Fibroblast of lung (primary cell): Measurements from ENCODE around the gene TNNC2. TPM values are rescaled to one million over a fixed set of nuclear protein-coding genes. Genes with fewer than 3 reads are reported as not detected.

Experiments
- DNase-seq, 2 donors: peaks; one replicate each; pipeline versions ENCODE4 v3.0.0 to v3.0.0-alpha.2; 2010; ENCODE audit warnings: low read depth in 2 of 2
- H2AFZ ChIP-seq: 2 replicates; pipeline ENCODE4 v1.5.1; 2012; ENCODE audit warnings: low read length, control low read depth, inconsistent platforms
- H3K27ac ChIP-seq: 2 replicates; pipeline ENCODE4 v1.5.1; 2011; ENCODE audit warnings: low read length, control low read depth; ENCODE audit not compliant: insufficient read depth
- H3K27me3 ChIP-seq: 2 replicates; pipeline ENCODE4 v1.5.1; 2011; ENCODE audit warnings: mild to moderate bottlenecking, low read length; ENCODE audit not compliant: control insufficient read depth, insufficient read depth
- H3K36me3 ChIP-seq: 2 replicates; pipeline ENCODE4 v1.5.1; 2011; ENCODE audit warnings: low read length; ENCODE audit not compliant: control insufficient read depth, insufficient read depth
- H3K4me1 ChIP-seq: 2 replicates; pipeline ENCODE4 v1.5.1; 2011; ENCODE audit warnings: low read length; ENCODE audit not compliant: control insufficient read depth, insufficient read depth; ENCODE audit errors: extremely low read depth
- H3K4me2 ChIP-seq: 2 replicates; pipeline ENCODE4 v1.5.1; 2011; ENCODE audit warnings: low read length, control low read depth; ENCODE audit not compliant: insufficient read depth; ENCODE audit errors: extremely low read depth
- H3K4me3 ChIP-seq, 4 experiments: fragments of 200-600 bp in 1 of 4; sonication (generic) in 1 of 4; replicated peaks in 1 of 4; 2 replicates each; pipeline ENCODE4 v1.5.1; 2011 to 2016; ENCODE audit warnings: low read length in 4 of 4, low read depth in 3 of 4, mild to moderate bottlenecking in 3 of 4, control low read depth in 2 of 4, inconsistent platforms in 1 of 4, mixed read lengths in 1 of 4; ENCODE audit not compliant: insufficient read depth in 1 of 4; ENCODE audit errors: control extremely low read depth in 1 of 4
- H3K79me2 ChIP-seq: 2 replicates; pipeline ENCODE4 v1.5.1; 2012; ENCODE audit warnings: mild to moderate bottlenecking, low read length, inconsistent platforms; ENCODE audit not compliant: control insufficient read depth, insufficient read depth
- H3K9ac ChIP-seq: 2 replicates; pipeline ENCODE4 v1.5.1; 2011; ENCODE audit warnings: mild to moderate bottlenecking, low read length, control low read depth; ENCODE audit not compliant: insufficient read depth
- H3K9me3 ChIP-seq: 2 replicates; pipeline ENCODE4 v1.5.1; 2012; ENCODE audit warnings: low read depth, low read length; ENCODE audit not compliant: control insufficient read depth, insufficient read depth
- H4K20me1 ChIP-seq: 2 replicates; pipeline ENCODE4 v1.5.1; 2011; ENCODE audit warnings: low read length; ENCODE audit not compliant: control insufficient read depth, insufficient read depth; ENCODE audit errors: extremely low read depth
- CTCF ChIP-seq, 2 donors: IDR thresholded peaks in 1 of 2; conservative IDR thresholded peaks in 1 of 2; 1 replicate in 1 of 2; 2 replicates in 1 of 2; pipeline ENCODE4 v1.5.1; 2011 to 2012; ENCODE audit warnings: low read length in 2 of 2, control low read depth in 1 of 2, inconsistent platforms in 1 of 2, low read depth in 1 of 2, mild to moderate bottlenecking in 1 of 2
- EZH2 ChIP-seq: IDR thresholded peaks from 2 replicates; pipeline ENCODE4 v1.5.1; 2012; ENCODE audit warnings: low read length, control low read depth, mild to moderate bottlenecking; ENCODE audit errors: missing control alignments
- polyA plus RNA-seq, 2 donors: library from polyadenylated mRNA; depleted of rRNA in 1 of 2; stranded (reverse) in 1 of 2; unstranded in 1 of 2; fragments of >200 nt; gene quantifications; 2 replicates each; pipeline ENCODE4 v1.2.1, GENCODE V29; 2011 to 2012; ENCODE audit warnings: missing spikeins in 1 of 2
- total RNA-seq: library from RNA; depleted of rRNA; stranded (reverse); fragments of >200 nt; gene quantifications from 2 replicates; pipeline ENCODE4 v1.2.1, GENCODE V29; 2014

The TNNC2 gene
- total and polyA plus RNA-seq, 2 donors (not counting 1 experiment from before 2014, with no cell fraction given), result 1.3 to 1.4 TPM

GRCh38 chr20:45873409-45874103, 46.4 kb upstream of the TNNC2 start:
- Histone ChIP-seq H3K79me2 (no peaks in the 10 kb centered on the region), H3K36me3 (peaks cover 5% of the 10 kb centered on the region), H3K27me3 (no peaks in the 10 kb centered on the region), H3K4me3 (no peak overlapping the region), H2AFZ (no peak overlapping the region), H3K9me3 (no peaks in the 10 kb centered on the region), H3K4me2 (peak overlapping the region; percentile 8), H3K4me1 (no peaks in the 10 kb centered on the region), H3K9ac (no peak overlapping the region), H4K20me1 (no peaks in the 10 kb centered on the region), H3K27ac (no peak overlapping the region)
- TF ChIP-seq EZH2 (no peak), CTCF (conservative IDR thresholded peaks at IDR 0.05 in 1 of 2, IDR thresholded peaks at IDR 0.05 in 1 of 2; ENCODE audit: low read depth in 1 of 2, low read length in 2 of 2) (no peak)
- DNase-seq, result no peak

GRCh38 chr20:45872626-45873025, 45.5 kb upstream of the TNNC2 start:
- Histone ChIP-seq H3K9ac (no peak overlapping the region), H4K20me1 (no peaks in the 10 kb centered on the region), H3K9me3 (no peaks in the 10 kb centered on the region), H3K27ac (no peak overlapping the region), H3K4me3 (no peak overlapping the region), H3K4me2 (no peak overlapping the region), H3K79me2 (no peaks in the 10 kb centered on the region), H3K36me3 (peaks cover 5% of the 10 kb centered on the region), H2AFZ (no peak overlapping the region), H3K4me1 (peaks cover 4% of the 10 kb centered on the region), H3K27me3 (no peaks in the 10 kb centered on the region)
- no peak for TF ChIP-seq CTCF (conservative IDR thresholded peaks at IDR 0.05 in 1 of 2, IDR thresholded peaks at IDR 0.05 in 1 of 2; ENCODE audit: low read depth in 1 of 2, low read length in 2 of 2)
- no peak for TF ChIP-seq EZH2
- DNase-seq, result no peak

GRCh38 chr20:45867819-45868176, 40.7 kb upstream of the TNNC2 start:
- Histone ChIP-seq H3K36me3 (no peaks in the 10 kb centered on the region), H3K4me2 (peak overlapping the region; percentile 70), H4K20me1 (no peaks in the 10 kb centered on the region), H3K27ac (peak overlapping the region; percentile 87), H3K79me2 (no peaks in the 10 kb centered on the region), H2AFZ (no peak overlapping the region), H3K9ac (peak overlapping the region; percentile 8), H3K4me1 (peaks cover 10% of the 10 kb centered on the region), H3K4me3 (no peak overlapping the region), H3K27me3 (no peaks in the 10 kb centered on the region), H3K9me3 (no peaks in the 10 kb centered on the region)
- DNase-seq, result peak; percentile 42 to 88
- TF ChIP-seq CTCF (conservative IDR thresholded peaks at IDR 0.05 in 1 of 2, IDR thresholded peaks at IDR 0.05 in 1 of 2; ENCODE audit: low read depth in 1 of 2, low read length in 2 of 2), result no peak
- no peak for TF ChIP-seq EZH2
